Activated T-helper 1 cell treated with anti-CD3 and anti-CD28 coated beads, Interleukin-12 subunit alpha, Interleukin-12 subunit beta, Interleukin-2, Interleukin-4 antibody, amounts not matched to agents 30 ng/mL and 10 ng/mL and 1 ng/mL, durations not matched to agents 14 hours and 24 hours and 36 hours (primary cell): ENCODE data around the gene NPIPB12. TPM values are rescaled to one million over a fixed set of nuclear protein-coding genes. Genes with fewer than 3 reads are reported as not detected.
"Not testable (repeated sequence)": the region's sequence is repeated elsewhere in the genome, so short reads cannot be mapped to it uniquely, and the experiment has no call there.

Experiments
- DNase-seq: peaks from one replicate; pipeline ENCODE4 v3.0.0; 2021; ENCODE audit warnings: low spot score
- H3K27ac Mint-ChIP-seq: one replicate; pipeline ENCODE4 v1.8.0; 2021; ENCODE audit warnings: mild to moderate bottlenecking, mixed read lengths
- H3K27me3 Mint-ChIP-seq: one replicate; pipeline ENCODE4 v1.8.0; 2022; ENCODE audit warnings: mild to moderate bottlenecking, moderate library complexity, mixed read lengths; ENCODE audit not compliant: insufficient read depth
- H3K36me3 Mint-ChIP-seq: one replicate; pipeline ENCODE4 v1.8.0; 2021; ENCODE audit warnings: low read depth, mixed read lengths
- H3K4me1 Mint-ChIP-seq: one replicate; pipeline ENCODE4 v1.8.0; 2021; ENCODE audit warnings: low read depth, mixed read lengths
- H3K4me3 Mint-ChIP-seq: one replicate; pipeline ENCODE4 v1.8.0; 2021; ENCODE audit warnings: mild to moderate bottlenecking, moderate library complexity, mixed read lengths
- H3K9me3 Mint-ChIP-seq: one replicate; pipeline ENCODE4 v1.8.0; 2021; ENCODE audit warnings: mixed read lengths
- intact Hi-C: fragments of 100-400 bp; cut with micrococcal nuclease; formaldehyde crosslinking; loops from one replicate; pipeline ENCODE4 v1.15.1; 2024
- total RNA-seq: library from RNA; stranded (reverse); gene quantifications from 2 replicates; pipeline ENCODE4 v1.2.3, GENCODE V29; 2022

NPIPB12 gene
- total RNA-seq, 1 donor from 2014 or later: 104 TPM

DNA sequence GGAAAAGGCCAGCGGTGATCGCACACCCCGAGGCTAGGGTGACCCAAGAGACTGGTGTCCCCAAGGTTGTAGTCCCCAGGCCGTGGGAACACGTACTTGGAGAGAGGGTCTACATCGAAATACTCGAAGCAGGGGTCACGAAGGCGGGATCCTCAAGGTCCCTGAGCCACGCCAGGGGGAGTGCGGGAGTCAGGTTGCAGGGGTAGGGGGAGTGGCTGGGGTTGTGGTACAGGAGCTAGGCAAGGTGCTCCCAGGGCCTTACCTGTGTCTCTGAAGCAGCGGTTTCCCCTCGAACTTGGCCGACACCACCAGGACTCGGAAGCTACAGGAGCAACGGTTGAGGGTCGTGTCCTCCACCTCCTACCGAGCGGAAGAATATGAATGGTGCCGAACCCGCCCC lies 52.5 kb downstream of the NPIPB12 start:
- intact Hi-C loops, H3K9me3 Mint-ChIP-seq, H3K27me3 Mint-ChIP-seq, H3K4me1 Mint-ChIP-seq, H3K27ac Mint-ChIP-seq, H3K36me3 Mint-ChIP-seq, DNase-seq, H3K4me3 Mint-ChIP-seq: not testable (repeated sequence)

Other genes with a start within 250 kb of the NPIPB12 start
- 2.4 and 2.7 TPM in 2 replicates for gene NPIPB11, start 99.7 kb downstream of the NPIPB12 start, total RNA-seq
- gene BOLA2, start 52.1 kb downstream of the NPIPB12 start, total RNA-seq: 20.8 and 22.0 TPM in 2 replicates
- gene SLX1B, start 51.9 kb downstream of the NPIPB12 start, total RNA-seq: 59.6 and 63.3 TPM in 2 replicates
- 2.7 and 2.9 TPM in 2 replicates for gene SULT1A4, start 46.5 kb downstream of the NPIPB12 start, total RNA-seq
- 191 and 196 TPM in 2 replicates for gene SPN, start 156.8 kb upstream of the NPIPB12 start, total RNA-seq
- gene QPRT, start 172.8 kb upstream of the NPIPB12 start, total RNA-seq: 6.3 and 6.5 TPM in 2 replicates
- gene C16orf54, start 239.6 kb upstream of the NPIPB12 start, total RNA-seq: 21.3 and 24.6 TPM in 2 replicates